Measurements from ENCODE around the gene TMEM19. TPM values are rescaled to one million over a fixed set of nuclear protein-coding genes. Genes with fewer than 3 reads are reported as not detected.

Gene TMEM19
- total and polyA plus RNA-seq, 2 of the 8 experiments (the other 6 are each of a cell fraction or from before 2014, with no cell fraction given): 12.6 to 19.1 TPM

GRCh38 chr12:71725011-71725410 lies 39.1 kb downstream of the TMEM19 start (continued):
- TF ChIP-seq CHD2 (IDR thresholded peaks at IDR 0.05; ENCODE audit: low read length): no peak

All from H1 (cell line).